Left renal cortex interstitium (tissue), 4 donors: ENCODE results near the gene CRX. TPM values are rescaled to one million over a fixed set of nuclear protein-coding genes. Genes with fewer than 3 reads are reported as not detected.
"Not testable (repeated sequence)": the region's sequence is repeated elsewhere in the genome, so short reads cannot be mapped to it uniquely, and the experiment has no call there.

Experiments used
- DNase-seq, 4 donors: peaks; one replicate each; pipeline ENCODE4 v3.0.0-alpha.2; 2013; ENCODE audit warnings: low read depth in 4 of 4, low spot score in 2 of 4, missing footprints in 1 of 4
- polyA plus RNA-seq, 4 donors: library from polyadenylated mRNA; unstranded; fragments of 120-200 nt; gene quantifications; one replicate each; pipeline ENCODE4 v1.2.1, GENCODE V29; 2013; ENCODE audit not compliant: insufficient read length in 4 of 4

Gene CRX
- polyA plus RNA-seq = under 1 TPM in 1 of 4 donors, not detected in 3; 0.21 TPM

GRCh38 chr19:47821460-47822020 lies at the start of gene CRX:
Gene CRX (plus strand): TSS chr19:47821937. CDS start chr19:47834444, 12,507 bp downstream.
- DNase-seq = no peak

DNA sequence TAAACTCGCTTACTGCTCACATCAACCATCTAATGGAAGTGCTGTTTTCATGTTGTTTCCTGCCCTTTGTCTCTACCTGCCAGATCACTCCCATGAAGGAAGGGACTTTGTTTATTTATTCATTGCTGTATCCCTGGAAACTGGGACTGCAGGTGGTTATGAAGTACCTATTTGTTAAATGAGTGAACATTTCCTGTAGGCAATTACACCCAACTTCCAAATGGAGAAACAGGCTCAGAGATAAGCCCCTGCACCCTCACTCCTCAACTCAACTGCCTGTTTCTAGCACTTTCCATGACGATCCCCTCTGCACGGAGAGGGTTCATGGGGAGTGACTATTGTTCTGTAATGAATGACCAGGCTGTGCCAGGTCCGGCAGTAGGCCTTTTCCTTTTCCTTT lies 45.2 kb upstream of the CRX start:
- no peak for DNase-seq

GRCh38 chr19:47777245-47778048 lies 44.3 kb upstream of the CRX start:
- DNase-seq = not testable (repeated sequence)

DNA sequence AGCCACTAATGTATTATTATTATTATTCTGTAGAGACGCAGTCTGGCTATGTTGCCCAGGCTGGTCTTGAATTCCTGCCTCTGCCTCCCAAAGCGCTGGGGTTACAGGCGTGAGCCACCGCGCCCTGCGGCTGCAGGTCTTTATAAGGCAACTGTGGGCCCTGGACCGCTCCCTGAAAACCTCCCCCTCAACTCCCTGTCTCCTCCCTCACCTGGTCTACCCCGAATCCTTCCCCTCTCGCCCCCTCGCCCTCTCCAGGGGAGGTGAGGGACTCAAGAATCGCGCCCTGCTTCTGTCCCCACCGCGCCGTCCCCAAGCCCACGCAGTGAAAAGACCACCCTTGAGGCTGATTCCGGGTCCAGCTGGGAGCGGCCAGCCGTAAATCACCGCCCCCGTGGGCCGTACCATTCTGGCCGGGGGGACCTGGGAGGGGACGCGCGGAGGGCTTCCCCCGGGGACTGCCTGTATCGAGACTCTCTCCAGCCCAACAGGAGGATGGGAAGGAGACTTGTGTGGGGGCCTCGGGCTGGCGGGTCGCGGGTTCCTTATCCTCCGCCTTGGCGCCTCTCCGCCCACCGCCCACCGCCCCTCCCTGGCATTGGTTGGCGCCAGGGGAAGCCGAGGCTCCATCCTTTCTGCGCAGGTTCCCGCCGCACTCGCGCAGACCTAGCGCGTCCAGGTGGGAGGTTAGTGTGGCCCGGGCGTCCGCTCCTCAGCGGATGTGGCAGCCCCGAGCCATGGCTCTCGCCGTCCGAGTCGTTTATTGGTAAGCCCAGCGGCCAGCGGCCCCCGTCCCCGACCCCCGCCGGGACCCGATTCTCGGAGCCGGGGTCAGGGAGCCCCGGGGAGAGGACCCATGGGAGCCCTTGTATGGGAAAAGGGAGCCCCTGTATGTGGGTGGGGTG lies 43.4 kb upstream of the CRX start, which contains the start of gene SELENOW:
SELENOW (plus strand) TSS at position 655 of the 905 bp plus-strand sequence; CDS start at position 738, 83 bp downstream.
- peak; percentile 65 to 77 (median 76) for DNase-seq

DNA sequence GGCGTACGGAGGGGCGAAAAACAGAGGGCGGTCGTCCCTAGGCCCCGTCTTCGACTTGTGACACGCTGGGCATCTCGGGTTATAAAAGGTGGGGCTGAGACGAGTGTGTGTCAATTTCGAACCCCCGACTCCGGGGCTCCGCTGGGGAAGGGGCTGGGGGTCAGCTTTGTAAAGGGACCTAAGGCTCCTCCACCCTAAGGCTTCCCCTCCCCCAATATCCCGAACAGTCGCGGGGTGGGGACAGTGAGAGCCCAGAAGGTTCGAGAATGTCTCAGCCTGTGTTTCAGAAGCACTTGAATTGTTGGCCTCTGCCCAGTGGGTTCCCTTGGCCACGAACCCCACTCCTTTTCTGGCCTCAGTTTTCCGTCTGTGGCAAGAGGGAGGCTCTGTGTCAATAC lies 42.8 kb upstream of the CRX start:
- DNase-seq = no peak

- DNase-seq = no peak
These were observed 42.1 kb upstream of the CRX start for GRCh38 chr19:47779524-47780214.

DNA sequence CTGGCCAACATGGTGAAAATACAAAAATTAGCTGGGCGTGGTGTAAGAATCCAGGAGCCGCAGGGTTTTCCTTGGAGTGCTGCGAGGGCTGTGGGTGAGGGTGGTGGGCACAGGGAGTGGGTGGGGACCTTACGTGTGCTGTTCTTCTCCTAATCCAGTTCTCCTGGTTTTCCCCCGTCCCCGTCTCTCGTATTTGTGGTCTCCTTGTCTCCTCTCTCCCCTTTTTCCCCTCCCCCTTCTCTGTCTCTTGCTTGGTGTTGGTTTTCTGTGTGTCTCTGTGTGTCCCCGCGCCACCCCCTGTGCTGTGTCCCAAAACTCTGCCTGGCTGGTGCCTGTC lies 41.6 kb upstream of the CRX start:
- DNase-seq = no peak

GRCh38 chr19:47781590-47782262 lies 40.0 kb upstream of the CRX start:
- DNase-seq = no peak

GRCh38 chr19:47786566-47786965 lies 35.2 kb upstream of the CRX start:
- DNase-seq = no peak

- not testable (repeated sequence) for DNase-seq
These were observed 34.4 kb upstream of the CRX start for GRCh38 chr19:47787307-47787706.

DNA sequence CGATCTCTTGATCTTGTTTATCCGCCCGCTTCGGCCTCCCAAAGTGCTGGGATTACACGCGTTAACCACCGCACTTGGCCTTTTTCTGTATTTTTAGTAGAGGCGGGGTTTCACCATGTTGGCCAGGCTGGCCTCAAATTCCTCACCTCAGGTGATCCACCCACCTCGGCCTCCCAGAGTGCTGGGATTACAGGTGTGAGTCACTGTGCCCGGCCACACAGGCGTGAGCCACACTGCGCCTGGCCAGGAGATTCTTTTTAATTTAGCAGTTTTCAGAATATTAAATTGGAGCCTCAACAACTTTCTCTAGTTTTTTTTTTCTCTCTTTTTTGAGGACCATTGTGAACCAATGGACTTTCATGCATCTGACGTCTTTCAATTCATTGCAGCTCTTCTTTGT lies 31.9 kb upstream of the CRX start:
- DNase-seq = not testable (repeated sequence)

- DNase-seq = no peak
These were observed 31.3 kb upstream of the CRX start for GRCh38 chr19:47790398-47790814.

GRCh38 chr19:47792616-47793015 lies 29.1 kb upstream of the CRX start:
- no peak for DNase-seq

- DNase-seq = no peak
These were observed 27.2 kb upstream of the CRX start for GRCh38 chr19:47794526-47794925.

- DNase-seq = no peak
These were observed 25.0 kb upstream of the CRX start for GRCh38 chr19:47796785-47797184.

GRCh38 chr19:47797996-47798903 lies 23.5 kb upstream of the CRX start:
- DNase-seq = no peak

GRCh38 chr19:47798904-47799266 lies 22.9 kb upstream of the CRX start:
- no peak for DNase-seq

DNA sequence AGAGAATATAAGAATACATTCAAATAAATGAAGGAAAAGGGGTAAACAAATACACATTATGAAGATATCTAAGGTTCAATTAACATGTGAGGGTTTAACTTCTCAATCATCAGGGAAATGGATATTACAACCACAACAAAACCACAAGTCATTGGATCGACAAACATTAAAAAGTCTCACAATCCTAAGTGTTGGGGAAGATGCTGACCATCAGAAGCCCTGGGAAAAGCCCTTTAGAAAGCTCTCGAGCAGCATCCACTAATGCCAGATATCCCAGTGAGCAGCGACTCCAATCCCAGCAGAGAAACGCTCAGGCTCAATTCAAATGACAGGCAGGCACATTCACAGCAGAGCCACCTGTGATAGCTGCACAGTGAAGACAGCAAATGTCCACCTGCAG lies 20.5 kb upstream of the CRX start:
- no peak for DNase-seq

GRCh38 chr19:47802521-47803043 lies 19.2 kb upstream of the CRX start:
- DNase-seq = no peak
